GM12801 (cell line): ENCODE data around the gene RPL19.

Source experiments
- TF ChIP-seq, protein P1 (sequence below): IDR thresholded peaks from one replicate; pipeline ENCODE4 v1.5.1; 2011; ENCODE audit warnings: control low read depth; ENCODE audit not compliant: insufficient read length; ENCODE audit errors: extremely low read depth

The RPL19 gene

DNA sequence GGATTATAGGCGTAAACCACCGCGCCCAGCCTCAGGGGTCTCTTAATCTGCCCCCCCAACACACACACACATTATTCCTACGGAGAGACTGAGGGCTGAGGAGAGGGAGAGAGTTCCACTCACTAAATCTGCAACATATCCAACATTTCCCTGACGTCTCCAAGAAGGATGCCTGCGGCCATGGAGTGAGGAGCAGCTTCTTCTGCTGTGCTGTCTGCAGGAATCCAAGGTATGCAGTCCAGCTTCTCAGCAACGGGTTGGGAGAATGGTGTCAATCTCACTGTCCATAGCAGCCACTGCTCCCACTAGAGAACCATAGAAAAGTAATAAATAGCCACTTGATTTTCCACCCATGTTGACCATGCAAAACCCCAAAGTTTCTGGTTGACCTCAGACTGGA lies 43.6 kb upstream of the RPL19 start:
- TF ChIP-seq, protein P1, sequence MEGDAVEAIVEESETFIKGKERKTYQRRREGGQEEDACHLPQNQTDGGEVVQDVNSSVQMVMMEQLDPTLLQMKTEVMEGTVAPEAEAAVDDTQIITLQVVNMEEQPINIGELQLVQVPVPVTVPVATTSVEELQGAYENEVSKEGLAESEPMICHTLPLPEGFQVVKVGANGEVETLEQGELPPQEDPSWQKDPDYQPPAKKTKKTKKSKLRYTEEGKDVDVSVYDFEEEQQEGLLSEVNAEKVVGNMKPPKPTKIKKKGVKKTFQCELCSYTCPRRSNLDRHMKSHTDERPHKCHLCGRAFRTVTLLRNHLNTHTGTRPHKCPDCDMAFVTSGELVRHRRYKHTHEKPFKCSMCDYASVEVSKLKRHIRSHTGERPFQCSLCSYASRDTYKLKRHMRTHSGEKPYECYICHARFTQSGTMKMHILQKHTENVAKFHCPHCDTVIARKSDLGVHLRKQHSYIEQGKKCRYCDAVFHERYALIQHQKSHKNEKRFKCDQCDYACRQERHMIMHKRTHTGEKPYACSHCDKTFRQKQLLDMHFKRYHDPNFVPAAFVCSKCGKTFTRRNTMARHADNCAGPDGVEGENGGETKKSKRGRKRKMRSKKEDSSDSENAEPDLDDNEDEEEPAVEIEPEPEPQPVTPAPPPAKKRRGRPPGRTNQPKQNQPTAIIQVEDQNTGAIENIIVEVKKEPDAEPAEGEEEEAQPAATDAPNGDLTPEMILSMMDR: no peak

DNA sequence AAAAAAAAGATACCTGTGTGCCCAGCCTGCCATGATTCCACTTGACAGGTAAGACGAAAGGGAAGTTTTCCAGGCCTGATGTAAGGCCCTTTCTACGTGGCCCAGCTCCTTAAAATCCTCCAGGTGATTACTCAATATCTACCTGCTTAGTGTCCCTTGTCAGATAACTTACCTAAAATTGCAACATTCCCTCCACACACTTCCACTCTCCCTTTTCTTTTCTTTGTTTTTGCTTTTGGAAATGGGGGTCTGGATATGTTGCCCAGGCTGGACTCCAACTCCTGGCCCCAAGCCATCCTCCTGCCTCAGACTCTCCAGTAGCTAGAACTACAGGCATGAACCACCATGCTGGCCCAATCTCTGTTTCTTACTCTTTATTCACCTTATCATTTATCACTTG lies 41.5 kb upstream of the RPL19 start:
- TF ChIP-seq, protein P1: no peak

DNA sequence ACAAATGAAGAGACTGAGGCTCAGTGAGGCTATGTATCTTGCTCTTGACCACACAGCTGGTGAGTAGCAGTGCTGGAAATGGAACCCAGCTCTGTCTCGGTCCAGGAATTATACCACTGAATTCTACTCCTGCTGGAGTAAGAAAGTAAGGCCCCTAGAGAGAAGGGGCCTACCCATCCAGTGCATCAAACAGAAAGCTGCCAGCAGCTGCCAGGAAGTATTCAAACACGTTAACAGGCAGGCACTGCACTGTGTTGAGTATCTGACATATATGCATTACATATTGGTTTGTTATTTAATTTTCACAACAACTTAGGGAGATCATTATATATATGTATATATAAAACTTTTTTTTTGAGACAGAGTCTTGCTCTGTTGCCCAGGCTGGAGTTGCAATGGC lies 38.1 kb upstream of the RPL19 start:
- TF ChIP-seq, protein P1: no peak

DNA sequence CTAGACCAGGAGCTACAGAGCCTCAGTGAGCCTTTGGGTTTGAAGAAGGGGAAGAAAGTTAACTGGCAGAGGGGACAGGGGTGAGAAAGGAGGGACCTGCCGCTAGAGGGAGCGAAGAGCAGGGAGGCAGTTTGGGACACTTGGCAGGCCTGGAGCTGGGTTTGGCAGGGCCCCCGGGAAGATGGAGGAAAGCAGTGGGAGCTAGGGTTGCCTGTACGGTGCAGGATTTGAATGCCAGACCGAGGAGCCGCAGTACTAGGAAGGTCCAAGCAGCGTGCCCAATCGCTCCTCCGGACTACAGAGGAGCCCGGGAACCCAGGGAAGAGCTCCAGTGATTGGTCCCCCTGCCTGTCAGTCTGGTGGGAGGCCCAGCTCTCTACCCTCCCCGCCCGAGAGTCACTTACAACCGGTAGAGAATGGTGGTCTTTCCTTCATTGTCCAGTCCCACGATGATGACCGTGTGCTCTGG lies 35.4 kb upstream of the RPL19 start:
- TF ChIP-seq, protein P1: no peak

DNA sequence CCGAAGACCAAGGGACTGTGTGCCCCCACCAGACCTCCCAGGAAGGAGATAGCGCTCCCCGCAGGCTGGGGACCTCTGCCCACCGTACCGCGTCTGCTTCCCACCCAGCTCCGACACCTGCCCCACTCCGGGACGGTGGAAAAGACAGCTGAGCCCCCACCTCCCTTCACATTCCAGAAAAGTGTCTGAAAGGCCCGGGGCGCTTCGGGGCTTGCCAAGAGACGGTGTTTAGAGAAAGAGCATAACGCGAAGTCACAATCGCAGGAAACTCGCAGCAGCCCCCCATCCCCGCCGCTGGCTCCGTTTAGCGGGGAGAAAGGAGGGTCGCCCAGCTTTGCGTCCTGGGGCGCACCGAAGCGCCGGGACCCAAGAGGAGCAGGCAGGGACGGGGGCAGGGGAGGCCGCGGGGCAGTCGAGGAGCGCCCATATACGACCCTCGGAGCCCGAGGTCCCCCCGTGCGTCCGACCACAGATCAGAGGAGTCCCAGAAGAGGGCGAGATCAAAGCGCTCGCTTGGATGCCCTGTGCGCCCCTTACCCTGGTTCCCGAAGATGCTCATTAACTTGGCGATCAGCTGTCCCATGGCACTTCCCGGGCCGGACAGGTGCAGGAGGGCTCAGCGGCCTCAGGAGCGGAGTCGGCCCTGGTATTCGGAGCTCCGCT lies 34.8 kb upstream of the RPL19 start:
- TF ChIP-seq, protein P1: no peak

DNA sequence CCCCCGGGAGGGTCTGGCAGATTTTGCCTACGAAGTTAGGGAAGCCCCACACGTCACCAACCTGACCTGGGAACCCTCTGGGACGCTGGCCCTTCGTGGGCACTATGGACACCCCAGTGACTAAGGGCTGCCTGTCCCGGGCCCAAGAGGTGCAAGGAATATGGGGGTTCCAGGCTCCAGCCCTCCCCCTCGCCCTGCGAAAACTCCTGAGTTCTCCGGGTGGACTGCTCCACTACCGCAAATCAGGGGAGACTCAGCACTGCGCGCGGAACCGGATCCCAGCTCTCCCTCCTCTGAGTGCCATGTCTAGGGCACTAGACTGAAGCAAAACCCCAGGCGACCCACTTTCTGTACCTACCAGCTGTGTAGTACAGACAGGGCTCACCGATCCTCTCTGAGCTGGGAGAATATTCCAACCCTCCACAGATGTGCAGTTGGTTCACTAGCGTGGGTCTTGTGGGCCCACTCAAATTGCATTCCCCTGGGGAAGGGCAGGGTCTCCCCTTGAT lies 34.2 kb upstream of the RPL19 start, which contains the start of gene ARL5C:
Gene ARL5C (minus strand): TSS at position 321 of the 509 bp plus-strand sequence. CDS start 401 bp downstream, outside the sequence.
- TF ChIP-seq, protein P1: no peak

DNA sequence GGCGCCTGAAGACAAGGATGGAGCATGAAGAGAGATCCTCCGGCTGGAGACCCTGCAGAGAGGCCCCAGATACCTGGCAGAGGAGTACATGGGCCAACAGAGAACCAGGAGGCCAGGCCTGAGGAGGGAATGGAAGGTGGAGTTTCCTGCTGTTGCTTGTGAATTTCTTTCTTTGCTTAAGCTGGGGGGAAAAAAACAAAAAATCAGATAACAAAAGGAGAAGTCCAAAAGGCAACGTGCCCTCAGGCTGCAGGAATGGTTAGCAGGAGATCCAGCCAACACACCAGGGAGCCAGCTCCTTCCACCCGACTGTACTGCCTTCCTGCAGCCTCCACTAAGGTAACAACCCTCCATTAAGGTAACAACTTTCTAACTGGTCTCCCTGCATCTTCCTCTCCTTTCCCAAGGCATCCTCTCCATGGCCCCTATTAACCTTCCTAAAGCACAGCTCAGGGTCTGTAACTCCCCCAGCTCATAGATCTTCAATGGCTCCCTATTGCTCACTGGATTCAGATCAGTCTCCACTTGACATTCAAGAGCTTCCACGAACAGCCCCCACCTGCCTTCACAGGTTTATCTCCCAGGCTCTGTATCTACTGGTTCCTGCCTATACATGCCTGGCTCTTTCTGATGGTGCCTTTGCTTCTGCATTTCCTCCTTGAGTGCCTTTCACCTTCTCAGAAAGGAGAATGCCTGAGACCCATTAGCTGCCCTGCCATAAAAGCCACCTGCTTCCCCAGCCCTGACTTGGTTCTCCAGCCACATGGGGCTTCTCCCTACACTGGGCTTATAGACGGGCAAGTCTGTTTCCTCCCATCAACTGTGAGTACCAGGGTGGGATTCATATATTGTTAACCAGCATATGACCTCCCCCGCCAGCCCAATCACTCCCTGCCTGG lies 33.4 kb upstream of the RPL19 start:
- TF ChIP-seq, protein P1: no peak
